Nephron progenitor cell (in vitro differentiated cells): ENCODE measurements around the gene SLC24A4.

Experiments
- DNase-seq: peaks from one replicate; pipeline ENCODE4 v3.0.0; 2021
- H3K27ac Mint-ChIP-seq: 2 replicates; pipeline ENCODE4 v1.8.0; 2021; ENCODE audit warnings: mild to moderate bottlenecking, moderate library complexity, mixed read lengths
- H3K27me3 Mint-ChIP-seq: 2 replicates; pipeline ENCODE4 v1.8.0; 2021; ENCODE audit warnings: mild to moderate bottlenecking, low read depth, mixed read lengths; ENCODE audit not compliant: poor library complexity
- H3K36me3 Mint-ChIP-seq: 2 replicates; pipeline ENCODE4 v1.8.0; 2021; ENCODE audit warnings: low read depth, mixed read lengths
- H3K4me1 Mint-ChIP-seq: 2 replicates; pipeline ENCODE4 v1.8.0; 2021; ENCODE audit warnings: mixed read lengths
- H3K4me3 Mint-ChIP-seq: 2 replicates; pipeline ENCODE4 v1.8.0; 2021; ENCODE audit warnings: mild to moderate bottlenecking, moderate library complexity, mixed read lengths
- H3K9me3 Mint-ChIP-seq: 2 replicates; pipeline ENCODE4 v1.8.0; 2021; ENCODE audit warnings: mild to moderate bottlenecking, moderate library complexity, mixed read lengths
- CTCF ChIP-seq: fragments of 200-600 bp; sonication (generic); IDR thresholded peaks from 2 replicates; pipeline ENCODE4 v1.5.0; 2021; ENCODE audit warnings: antibody characterized with exemption

Gene SLC24A4

GRCh38 chr14:92519246-92520101, 196.5 kb downstream of the SLC24A4 start:
- Mint-ChIP-seq H3K27ac (no peak overlapping the region), H3K4me3 (no peak overlapping the region)
- TF ChIP-seq CTCF, result no peak

GRCh38 chr14:92520102-92521057, 197.4 kb downstream of the SLC24A4 start:
- DNase-seq, result no peak

More at GRCh38 chr14:92519246-92520101, 196.5 kb downstream of the SLC24A4 start:
- Mint-ChIP-seq H3K4me1 (peaks cover 5% of the 10 kb centered on the region), H3K27me3 (peaks cover 39% of the 10 kb centered on the region), H3K36me3 (no peaks in the 10 kb centered on the region), H3K9me3 (no peaks in the 10 kb centered on the region)
- DNase-seq, result no peak

GRCh38 chr14:92521058-92521415, 198.1 kb downstream of the SLC24A4 start:
- Mint-ChIP-seq H3K36me3 (no peaks in the 10 kb centered on the region), H3K27ac (no peak overlapping the region), H3K9me3 (no peaks in the 10 kb centered on the region), H3K27me3 (peaks cover 24% of the 10 kb centered on the region), H3K4me3 (no peak overlapping the region), H3K4me1 (peaks cover 5% of the 10 kb centered on the region)
- no peak for TF ChIP-seq CTCF
- no peak for DNase-seq

More at GRCh38 chr14:92520102-92521057, 197.4 kb downstream of the SLC24A4 start:
- Mint-ChIP-seq H3K27ac (no peak overlapping the region), H3K27me3 (peaks cover 30% of the 10 kb centered on the region), H3K4me1 (peaks cover 5% of the 10 kb centered on the region), H3K9me3 (no peaks in the 10 kb centered on the region), H3K4me3 (no peak overlapping the region), H3K36me3 (no peaks in the 10 kb centered on the region)
- TF ChIP-seq CTCF, result no peak

- peaks cover 1% of the 10 kb centered on the region for H3K27me3 Mint-ChIP-seq
- peaks cover 5% of the 10 kb centered on the region for H3K4me1 Mint-ChIP-seq
- no peak for TF ChIP-seq CTCF
- no peak overlapping the region for H3K4me3 Mint-ChIP-seq
- H3K36me3 Mint-ChIP-seq, result no peaks in the 10 kb centered on the region
- no peak for DNase-seq
- H3K9me3 Mint-ChIP-seq, result no peaks in the 10 kb centered on the region
- H3K27ac Mint-ChIP-seq, result no peak overlapping the region
Measured at GRCh38 chr14:92523752-92524151, 200.8 kb downstream of the SLC24A4 start.

GRCh38 chr14:92524602-92525185, 201.7 kb downstream of the SLC24A4 start:
- TF ChIP-seq CTCF, result no peak

More at GRCh38 chr14:92524602-92525185, 201.7 kb downstream of the SLC24A4 start:
- H3K36me3 Mint-ChIP-seq, result no peaks in the 10 kb centered on the region
- no peak overlapping the region for H3K27ac Mint-ChIP-seq
- H3K4me1 Mint-ChIP-seq, result peaks cover 5% of the 10 kb centered on the region
- H3K9me3 Mint-ChIP-seq, result no peaks in the 10 kb centered on the region
- DNase-seq, result no peak
- no peak overlapping the region for H3K4me3 Mint-ChIP-seq
- no peaks in the 10 kb centered on the region for H3K27me3 Mint-ChIP-seq
